WI38 (cell line): Measurements from ENCODE around the gene FBXW2.

Experiments
- H3K4me3 ChIP-seq: 2 replicates; pipeline ENCODE4 v1.5.1; 2011; ENCODE audit warnings: low read depth, mild to moderate bottlenecking, control low read depth, low read length
- CTCF ChIP-seq: IDR thresholded peaks from 2 replicates; pipeline ENCODE4 v1.5.1; 2012; ENCODE audit warnings: low read depth, mild to moderate bottlenecking, control low read depth, low read length

FBXW2 gene

GRCh38 chr9:120729791-120730241 lies 63.4 kb downstream of the FBXW2 start:
- no peak overlapping the region for H3K4me3 ChIP-seq
- 0 out of 2 replicates have a peak, but pooled peaks have one; percentile 18 for TF ChIP-seq CTCF

- H3K4me3 ChIP-seq: no peak overlapping the region
- no peak for TF ChIP-seq CTCF
Observed at GRCh38 chr9:120726484-120726883, 66.7 kb downstream of the FBXW2 start.

GRCh38 chr9:120725907-120726306 lies 67.3 kb downstream of the FBXW2 start:
- TF ChIP-seq CTCF: no peak
- H3K4me3 ChIP-seq: no peak overlapping the region

GRCh38 chr9:120724757-120725400 lies 68.3 kb downstream of the FBXW2 start:
- no peak for TF ChIP-seq CTCF

GRCh38 chr9:120723565-120723964 lies 69.7 kb downstream of the FBXW2 start:
- TF ChIP-seq CTCF: no peak

More at GRCh38 chr9:120724757-120725400, 68.3 kb downstream of the FBXW2 start:
- H3K4me3 ChIP-seq: no peak overlapping the region

GRCh38 chr9:120720404-120720803 lies 72.8 kb downstream of the FBXW2 start:
- TF ChIP-seq CTCF: no peak
- H3K4me3 ChIP-seq: no peak overlapping the region

More at GRCh38 chr9:120723565-120723964, 69.7 kb downstream of the FBXW2 start:
- H3K4me3 ChIP-seq: no peak overlapping the region

- no peak for TF ChIP-seq CTCF
- no peak overlapping the region for H3K4me3 ChIP-seq
Observed at GRCh38 chr9:120718316-120718715, 74.9 kb downstream of the FBXW2 start.
